Spleen (tissue), 7 donors: ENCODE measurements around the gene CNTNAP2.

Experiments used
- CTCF ChIP-seq, 11 experiments: fragments of 200-600 bp in 7 of 11; fragments of 450-650 bp in 4 of 11; sonication (generic) in 4 of 11; IDR thresholded peaks in 8 of 11; conservative IDR thresholded peaks in 3 of 11; 1 replicate in 7 of 11; 2 replicates in 4 of 11; pipeline versions ENCODE4 v1.4.0 to v1.8.0; 2016 to 2021; ENCODE audit warnings: antibody characterized with exemption in 11 of 11, inconsistent platforms in 4 of 11, mild to moderate bottlenecking in 1 of 11
- POLR2A ChIP-seq, 3 donors: fragments of 450-650 bp; IDR thresholded peaks; one replicate each; pipeline ENCODE4 v1.5.1; 2017; ENCODE audit warnings: antibody characterized with exemption in 3 of 3, mild to moderate bottlenecking in 1 of 3
- POLR2AphosphoS5 ChIP-seq, 3 donors: sonication (generic); formaldehyde crosslinking; IDR thresholded peaks; one replicate each; pipeline ENCODE4 v1.5.1; 2017; ENCODE audit warnings: antibody characterized with exemption in 3 of 3
- donor health status: DM: no; HTN: no; CAD: no; lungs with moderate emphysema.
- donor health status: DM: no; HTN: no; CAD: no.
- donor health status: DM: no; HTN: no; CAD: no.

DNA sequence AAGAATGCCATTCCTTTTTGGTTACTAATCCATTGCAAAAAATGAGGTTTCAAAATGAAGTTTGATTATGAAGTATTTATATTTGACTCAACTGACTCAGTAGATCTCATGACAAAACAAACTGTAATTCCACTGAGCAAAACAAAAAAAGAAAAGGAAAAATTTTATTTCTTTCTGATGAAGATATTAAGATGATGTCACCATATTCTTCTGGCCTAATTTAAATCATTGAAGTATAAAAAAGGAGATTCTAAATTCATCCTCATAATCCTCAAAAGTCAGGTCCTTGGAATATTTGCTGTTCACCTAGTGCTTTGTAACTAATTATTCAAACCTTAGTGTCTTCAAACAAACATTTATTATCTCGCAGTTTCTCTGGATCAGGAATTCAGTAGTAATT is 1183.7 kb downstream of the CNTNAP2 start:
- TF ChIP-seq CTCF (IDR thresholded peaks at IDR 0.05 in 8 of 11, conservative IDR thresholded peaks at IDR 0.05 in 3 of 11), result no peak
- TF ChIP-seq POLR2A (IDR thresholded peaks at IDR 0.05), result no peak
- TF ChIP-seq POLR2AphosphoS5 (IDR thresholded peaks at IDR 0.05), result no peak
